Smooth muscle cell of bladder (primary cell): ENCODE results near the gene CARHSP1. TPM values are rescaled to one million over a fixed set of nuclear protein-coding genes. Genes with fewer than 3 reads are reported as not detected.

Source experiments
- total RNA-seq: library from RNA; depleted of rRNA; stranded (reverse); fragments of >200 nt; gene quantifications from 2 replicates; pipeline ENCODE4 v1.2.3, GENCODE V29; 2014

CARHSP1 gene
- 190 and 203 TPM in 2 replicates for total RNA-seq

DNA sequence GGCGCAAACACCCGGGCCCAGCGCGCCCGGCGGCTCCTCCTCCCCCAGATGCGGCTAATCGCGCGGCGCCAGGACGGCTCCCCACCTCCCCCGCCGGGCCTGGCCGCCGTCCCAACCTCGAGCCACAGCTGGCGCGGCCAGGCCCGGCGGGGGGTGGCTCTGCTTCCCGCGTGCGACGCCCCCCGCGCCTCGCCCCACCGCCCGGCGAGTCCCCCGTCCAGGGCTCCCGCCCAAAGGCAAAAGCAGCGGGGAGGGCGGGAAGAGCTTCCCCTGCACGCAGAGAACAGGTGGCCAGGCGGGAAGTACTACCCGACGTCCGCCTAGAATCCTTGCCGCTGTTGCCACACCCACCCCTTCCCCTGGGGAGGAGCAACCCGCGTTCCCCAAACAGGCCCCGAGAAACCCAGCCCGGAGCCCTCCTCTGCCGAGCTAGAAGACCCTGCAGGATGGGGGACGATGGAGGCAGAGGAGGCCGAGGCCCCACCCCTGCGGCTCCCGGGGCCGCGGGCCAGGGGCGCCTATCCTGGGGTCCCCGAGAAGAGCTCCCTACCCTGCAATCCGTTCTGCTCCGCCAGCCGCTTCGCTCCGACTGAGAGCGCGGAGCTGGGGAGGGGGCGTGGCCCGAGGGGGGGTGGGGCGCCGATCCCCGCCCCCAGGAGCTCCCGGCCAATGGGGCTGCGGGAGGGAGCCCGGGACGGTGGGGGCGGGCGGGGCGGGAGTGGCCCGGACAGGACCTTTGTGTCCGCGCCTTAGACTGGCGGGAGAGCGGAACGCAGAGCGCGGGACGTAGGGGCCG is at the start of gene CARHSP1:
Gene CARHSP1 (minus strand): TSS at position 591 of the 796 bp plus-strand sequence. CDS start 9,678 bp downstream, outside the sequence.

DNA sequence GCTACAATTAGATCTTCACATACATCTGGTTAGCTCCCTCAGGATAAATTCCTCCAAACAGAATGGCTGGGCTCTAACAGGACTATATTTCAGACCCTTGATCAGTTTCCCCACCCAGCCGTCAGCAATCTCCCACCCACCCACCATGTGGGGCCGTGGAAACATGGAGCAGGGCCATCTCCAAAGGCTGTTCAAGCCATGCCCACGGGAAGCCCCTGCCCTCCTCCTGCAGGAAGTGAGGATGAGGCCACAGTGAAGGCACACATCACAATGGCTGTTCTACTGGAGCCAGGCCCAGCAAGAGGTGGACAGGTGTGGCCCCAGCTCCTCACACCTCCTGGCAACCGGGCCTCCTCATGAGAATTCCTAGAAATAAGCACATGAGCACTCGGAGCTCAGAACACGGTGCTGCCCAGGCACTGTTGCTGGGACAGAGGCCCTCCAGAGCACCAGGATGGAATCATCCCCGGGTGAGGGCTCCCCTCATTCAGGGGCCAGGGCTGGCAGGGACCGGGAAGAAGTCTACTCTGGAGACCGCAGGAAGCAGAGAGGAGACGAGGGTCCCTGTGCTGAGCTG is 13.3 kb upstream of the CARHSP1 start, which contains the start of gene LITAFD:
Gene LITAFD (plus strand): TSS at position 311 of the 577 bp plus-strand sequence. CDS start 2,005 bp downstream, outside the sequence.

Other genes starting within 250 kb of the CARHSP1 start
- 22.0 and 26.1 TPM in 2 replicates for gene METTL22, start 247.3 kb downstream of the CARHSP1 start, total RNA-seq
- 4.6 and 5.5 TPM in 2 replicates for gene ABAT, start 194.4 kb downstream of the CARHSP1 start, total RNA-seq
- gene TMEM186, start 71.4 kb downstream of the CARHSP1 start, total RNA-seq: 4.8 and 4.9 TPM in 2 replicates
- 24.9 and 27.3 TPM in 2 replicates for gene PMM2, start 71.2 kb downstream of the CARHSP1 start, total RNA-seq
- gene LITAFD, start 13.3 kb upstream of the CARHSP1 start, total RNA-seq: not detected in 2 replicates
- 40.2 and 59.4 TPM in 2 replicates for gene USP7, start 94.9 kb upstream of the CARHSP1 start, total RNA-seq
- 55.8 and 61.7 TPM in 2 replicates for gene HAPSTR1, start 222.6 kb upstream of the CARHSP1 start, total RNA-seq